Measurements from ENCODE around the gene S1PR4. TPM values are rescaled to one million over a fixed set of nuclear protein-coding genes. Genes with fewer than 3 reads are reported as not detected.

The S1PR4 gene
- total and polyA plus RNA-seq, 2 of the 13 experiments (the other 11 are each of a cell fraction or from before 2014, with no cell fraction given): 0.07 to 0.09 TPM

GRCh38 chr19:3186160-3186688 is 7.7 kb downstream of the S1PR4 start (continued):
- TF ChIP-seq ZNF407 (CRISPR knock-in tag; IDR thresholded peaks at IDR 0.05; ENCODE audit: not compliant biosample characterization) (peak; percentile 36), ISX (CRISPR knock-in tag; conservative IDR thresholded peaks at IDR 0.05) (no peak), GLMP (CRISPR knock-in tag; IDR thresholded peaks at IDR 0.05; ENCODE audit: borderline replicate concordance) (no peak), ATF3 (CRISPR knock-in tag; IDR thresholded peaks at IDR 0.05) (no peak), MEIS2 (CRISPR knock-in tag; IDR thresholded peaks at IDR 0.05) (0 out of 2 replicates have a peak, but pooled peaks have one; percentile 18), ZNF556 (CRISPR knock-in tag; IDR thresholded peaks at IDR 0.05; ENCODE audit: borderline replicate concordance) (no peak), NR0B2 (CRISPR knock-in tag; IDR thresholded peaks at IDR 0.05) (no peak), HOXA7 (CRISPR knock-in tag; IDR thresholded peaks at IDR 0.05) (no peak), THRA (CRISPR knock-in tag; IDR thresholded peaks at IDR 0.05; ENCODE audit: borderline replicate concordance) (no peak), SAP130 (CRISPR knock-in tag; IDR thresholded peaks at IDR 0.05; ENCODE audit: low read depth) (0 out of 2 replicates have a peak, but pooled peaks have one; percentile 25), ZNF788 (CRISPR knock-in tag; IDR thresholded peaks at IDR 0.05; ENCODE audit: borderline replicate concordance) (no peak), ZBTB38 (CRISPR knock-in tag; IDR thresholded peaks at IDR 0.05) (no peak), RBFOX2 (IDR thresholded peaks at IDR 0.05; ENCODE audit: low read depth, low read length) (peak; percentile 57)

Measured in HepG2 (cell line).